IPS DF 4.7 (cell line): Measurements from ENCODE around the gene PDGFRB.
A peak's percentile ranks its signal among the peaks of the same experiment; 100 is the strongest.

Source experiments
- DNase-seq: peaks from one replicate; pipeline ENCODE4 v3.0.0-alpha.2; 2013; ENCODE audit warnings: low spot score; ENCODE audit errors: extremely low read depth

PDGFRB gene

GRCh38 chr5:150131461-150131860 lies 24.2 kb downstream of the PDGFRB start:
- DNase-seq: no peak

GRCh38 chr5:150130493-150130922 lies 25.1 kb downstream of the PDGFRB start:
- DNase-seq: peak; percentile 72

- DNase-seq: no peak
Observed at GRCh38 chr5:150129813-150130492, 25.7 kb downstream of the PDGFRB start.

DNA sequence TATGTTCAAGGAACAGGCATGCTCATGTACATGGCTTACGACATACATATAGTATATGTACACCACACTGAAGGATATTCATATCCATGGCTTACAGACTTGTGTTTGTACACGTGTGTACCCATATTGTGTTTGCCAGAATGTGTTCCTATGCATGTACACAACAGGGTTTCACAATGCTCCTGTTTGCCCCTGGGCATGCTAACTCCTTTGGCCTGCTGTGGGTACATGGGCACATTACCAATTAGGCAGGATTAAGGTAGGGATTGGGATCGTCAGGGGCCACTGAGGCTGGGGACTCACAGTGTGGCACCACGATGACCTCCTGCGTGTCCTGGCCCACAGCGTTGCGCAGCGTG lies 26.2 kb downstream of the PDGFRB start:
- no peak for DNase-seq

DNA sequence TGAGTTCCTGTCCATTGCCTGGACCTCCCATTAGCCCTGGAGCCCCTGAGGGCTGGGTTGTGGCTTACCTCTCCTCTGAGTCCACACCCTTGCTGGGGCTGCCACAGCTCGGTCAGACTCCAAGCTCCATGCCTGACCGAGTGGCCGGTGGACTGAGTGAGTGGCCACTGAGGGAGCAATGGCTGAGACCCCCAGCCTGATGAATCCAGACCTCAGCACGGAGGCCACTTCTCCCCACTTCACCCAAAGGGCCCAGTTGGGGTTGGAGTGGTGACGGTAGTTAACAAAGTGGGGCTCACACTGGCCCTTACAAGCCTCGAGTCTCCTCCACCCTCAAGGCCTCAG lies 28.8 kb downstream of the PDGFRB start:
- DNase-seq: no peak

- DNase-seq: no peak
Observed at GRCh38 chr5:150126199-150126920, 29.3 kb downstream of the PDGFRB start.

GRCh38 chr5:150125334-150125733 lies 30.3 kb downstream of the PDGFRB start:
- no peak for DNase-seq

- no peak for DNase-seq
Observed at GRCh38 chr5:150124596-150124995, 31.0 kb downstream of the PDGFRB start.

DNA sequence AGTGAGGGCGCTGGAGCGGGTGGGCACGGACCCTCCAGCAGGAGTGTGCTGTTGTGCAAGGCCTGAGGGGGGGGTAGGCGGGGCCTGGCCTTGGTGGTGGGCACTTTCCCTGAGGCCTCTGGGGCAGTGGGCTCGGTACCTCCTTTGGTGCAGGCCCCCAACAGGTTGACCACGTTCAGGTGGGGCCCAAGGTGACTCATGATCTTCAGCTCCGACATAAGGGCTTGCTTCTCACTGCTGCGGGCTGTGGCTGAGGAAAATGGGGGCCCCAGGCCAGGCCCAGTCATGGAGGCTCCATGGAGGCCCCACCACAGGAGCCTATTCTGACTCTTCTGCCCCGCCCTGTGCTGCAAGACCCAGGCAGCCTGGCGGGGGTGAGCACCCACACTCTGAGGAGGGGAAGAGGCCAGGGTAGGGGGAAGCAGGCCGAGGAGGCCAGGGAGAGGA lies 31.5 kb downstream of the PDGFRB start:
- no peak for DNase-seq

DNA sequence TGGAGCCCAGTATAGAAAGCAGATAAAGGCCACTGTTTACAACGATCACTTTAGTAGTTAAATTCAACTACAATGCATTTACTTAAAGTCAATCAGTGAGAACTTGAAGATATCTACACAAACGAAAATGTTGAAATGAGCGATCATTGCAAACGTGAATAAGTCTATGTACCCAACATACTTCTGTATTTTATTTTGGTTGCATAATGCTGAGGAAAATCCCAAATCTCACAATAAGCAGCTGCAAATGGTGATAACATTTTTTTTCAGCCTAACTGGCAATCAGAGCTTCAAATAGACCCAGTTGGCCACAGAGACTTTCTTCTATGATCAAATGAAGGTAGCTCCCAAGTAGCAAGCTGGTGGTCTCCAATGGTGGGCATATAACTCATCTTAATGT lies 32.1 kb downstream of the PDGFRB start:
- no peak for DNase-seq

DNA sequence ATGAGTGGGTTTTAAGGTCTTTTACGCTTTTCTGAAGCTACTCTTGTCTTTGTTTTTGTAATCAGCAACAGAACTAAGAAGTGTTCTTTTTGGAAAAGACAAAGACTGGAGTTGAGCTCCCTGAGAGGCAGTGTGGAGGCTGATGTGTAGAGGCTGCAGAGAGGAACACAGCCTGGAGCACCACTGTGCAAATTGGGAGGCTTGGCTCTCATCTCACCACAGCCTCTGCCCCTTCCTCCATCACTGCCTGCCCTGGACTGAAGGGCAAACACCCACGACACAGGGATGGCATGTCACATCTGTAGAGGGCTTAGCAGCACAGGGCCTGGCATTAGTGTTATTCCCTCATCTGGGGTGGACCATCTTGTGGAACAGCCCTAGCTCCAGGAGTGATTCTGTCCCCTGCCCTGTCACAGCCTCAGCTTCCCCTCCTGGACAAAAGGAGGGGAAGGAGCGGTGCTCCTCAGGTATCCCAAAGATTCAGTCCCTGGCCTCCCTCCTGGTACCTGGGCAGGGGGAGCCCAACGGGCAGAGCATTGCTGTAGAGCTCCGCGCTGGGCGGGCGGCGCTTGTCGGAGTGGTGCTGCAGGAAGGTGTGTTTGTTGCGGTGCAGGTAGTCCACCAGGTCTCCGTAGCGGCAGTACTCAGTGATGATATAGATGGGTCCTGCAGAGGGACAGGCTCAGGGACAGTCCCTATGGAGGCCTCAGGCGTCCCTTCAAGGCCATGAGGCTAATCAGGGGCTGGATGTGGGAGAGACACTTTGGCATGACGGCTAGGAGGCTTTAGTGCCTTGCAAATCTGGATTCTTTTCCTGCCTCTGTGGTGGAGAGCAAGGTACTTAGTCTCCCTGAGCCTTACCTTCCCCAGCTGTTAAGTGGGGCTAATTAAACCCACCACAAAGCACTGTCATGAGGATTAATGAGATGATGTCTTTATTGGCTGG lies 32.8 kb downstream of the PDGFRB start:
- DNase-seq: no peak

GRCh38 chr5:150122158-150122510 lies 33.5 kb downstream of the PDGFRB start:
- no peak for DNase-seq

DNA sequence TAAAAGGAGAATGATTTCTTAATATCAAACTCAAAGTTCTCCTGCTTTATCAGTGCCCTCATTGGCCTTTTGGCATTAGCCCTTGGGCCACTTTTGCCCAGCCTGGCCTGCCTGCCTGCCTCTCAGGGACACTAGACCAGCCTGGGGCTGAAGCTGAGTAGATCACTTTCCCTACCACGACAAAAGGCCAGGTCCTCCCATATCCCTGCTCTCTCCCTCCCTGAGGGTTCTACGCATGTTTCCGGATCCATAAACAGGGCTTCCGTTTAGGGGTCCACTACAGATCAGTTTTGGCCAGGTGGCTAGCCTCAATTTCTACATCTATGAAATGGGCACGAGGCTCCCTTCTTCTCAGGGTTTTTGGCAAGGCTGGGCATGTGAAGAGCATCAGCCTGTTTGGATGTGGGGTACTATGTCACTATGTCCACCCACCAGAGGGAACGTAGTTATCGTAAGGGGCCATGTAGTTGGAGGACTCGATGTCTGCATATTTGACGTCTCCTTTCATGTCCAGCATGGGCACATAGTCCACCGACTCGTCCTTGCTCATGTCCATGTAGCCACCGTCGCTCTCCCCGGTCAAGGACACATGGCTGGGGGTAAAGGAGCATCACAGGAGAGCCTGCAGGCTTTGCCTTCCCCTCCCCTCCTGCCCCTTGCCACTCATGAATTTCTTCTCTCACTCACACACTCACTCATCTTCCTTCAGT lies 34.0 kb downstream of the PDGFRB start:
- no peak for DNase-seq

DNA sequence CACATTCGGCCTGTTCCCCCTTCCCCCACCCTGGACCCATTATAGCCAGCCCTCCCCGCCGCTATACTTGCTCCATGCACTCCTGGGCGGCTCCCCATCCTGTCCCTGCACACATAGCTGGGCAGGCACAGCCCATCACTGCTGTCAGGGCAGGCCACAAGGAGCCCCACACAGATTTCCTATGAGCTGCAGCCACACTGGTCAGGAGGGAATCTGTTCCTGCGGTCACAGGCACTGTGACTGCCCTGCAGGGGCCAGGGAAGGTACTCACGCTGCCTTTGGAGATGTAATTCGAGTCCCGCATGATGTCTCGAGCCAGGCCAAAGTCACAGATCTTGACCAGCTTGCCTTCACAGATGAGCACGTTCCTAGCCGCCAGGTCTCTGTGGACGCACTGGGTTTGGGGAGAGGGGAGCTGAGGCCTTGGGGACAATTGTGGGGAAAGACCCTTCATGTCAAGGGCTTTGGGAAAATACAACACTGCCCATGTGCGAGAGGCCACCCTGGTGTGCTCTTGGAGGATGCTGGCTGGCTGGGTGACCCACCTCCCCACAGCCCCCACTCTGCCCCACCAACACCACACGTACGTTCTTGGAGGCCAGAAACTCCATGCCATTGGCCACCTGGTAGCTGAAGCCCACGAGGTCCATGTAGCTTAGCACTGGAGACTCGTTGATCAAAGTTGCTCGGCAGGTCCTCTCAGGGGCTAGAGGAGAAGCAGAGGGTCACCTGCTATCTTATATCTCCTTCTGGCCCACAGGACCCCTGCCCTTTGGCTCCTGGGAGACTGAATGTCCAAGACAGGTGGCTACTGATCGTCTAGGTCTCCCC lies 34.8 kb downstream of the PDGFRB start:
- no peak for DNase-seq

GRCh38 chr5:150120062-150120441 lies 35.6 kb downstream of the PDGFRB start:
- DNase-seq: no peak

- DNase-seq: no peak
Observed at GRCh38 chr5:150119421-150120061, 36.1 kb downstream of the PDGFRB start.

- DNase-seq: no peak
Observed at GRCh38 chr5:150118561-150119229, 37.0 kb downstream of the PDGFRB start.

DNA sequence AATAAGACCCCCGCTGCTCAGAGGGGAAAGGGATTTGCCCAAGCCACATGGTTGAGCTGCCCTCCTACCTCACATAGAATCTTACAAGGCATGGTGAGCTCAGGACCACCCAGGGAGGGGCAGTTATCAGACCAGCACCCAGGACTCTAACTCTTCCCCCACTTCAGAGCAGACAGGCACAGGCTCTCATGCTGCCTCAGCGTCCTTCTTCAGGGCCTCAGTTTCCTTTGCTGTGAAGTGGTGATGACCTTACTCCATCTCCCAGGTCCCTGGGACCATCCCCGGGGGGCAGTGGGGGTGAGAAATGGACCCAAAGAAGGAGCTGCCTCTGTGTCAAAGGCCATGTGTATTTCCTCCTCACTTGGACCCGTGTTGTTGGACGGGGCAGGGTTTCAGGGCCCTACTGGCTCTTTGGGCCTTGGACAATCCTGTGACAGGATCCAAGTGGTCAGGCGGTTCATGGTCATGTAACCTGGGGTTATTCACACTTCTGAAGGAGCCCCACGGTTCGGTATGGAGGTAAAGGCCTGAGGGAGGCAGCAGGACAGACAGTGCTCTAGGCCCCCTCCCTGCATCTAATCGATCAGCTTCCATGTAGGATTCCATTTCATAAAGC lies 37.6 kb downstream of the PDGFRB start:
- no peak for DNase-seq
